ENCODE results near the gene DHX8.

The DHX8 gene

DNA sequence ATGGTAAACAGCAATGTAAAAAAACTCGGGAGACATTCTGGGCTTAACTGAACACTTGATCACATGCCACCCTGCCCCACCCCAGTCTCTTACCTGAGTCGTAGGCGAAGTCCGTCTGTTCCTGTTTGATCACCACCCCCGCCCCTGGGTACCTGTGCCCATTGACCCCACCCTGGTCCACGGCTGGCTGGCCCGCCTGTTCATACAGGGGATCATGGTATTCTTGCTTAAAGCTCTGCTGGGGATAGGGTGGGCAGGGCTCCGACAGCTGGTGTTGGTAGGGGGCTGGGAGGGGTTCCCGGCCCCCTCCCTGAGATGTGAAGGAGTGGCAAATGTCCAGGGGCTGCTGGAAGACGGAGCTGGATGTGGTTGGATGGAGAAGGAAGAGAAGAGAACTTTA lies 48.8 kb downstream of the DHX8 start:
- FAIRE-seq (no peak), DNase-seq (ENCODE audit: insufficient read length, low spot score) (no peak)
- TF ChIP-seq, protein P1, sequence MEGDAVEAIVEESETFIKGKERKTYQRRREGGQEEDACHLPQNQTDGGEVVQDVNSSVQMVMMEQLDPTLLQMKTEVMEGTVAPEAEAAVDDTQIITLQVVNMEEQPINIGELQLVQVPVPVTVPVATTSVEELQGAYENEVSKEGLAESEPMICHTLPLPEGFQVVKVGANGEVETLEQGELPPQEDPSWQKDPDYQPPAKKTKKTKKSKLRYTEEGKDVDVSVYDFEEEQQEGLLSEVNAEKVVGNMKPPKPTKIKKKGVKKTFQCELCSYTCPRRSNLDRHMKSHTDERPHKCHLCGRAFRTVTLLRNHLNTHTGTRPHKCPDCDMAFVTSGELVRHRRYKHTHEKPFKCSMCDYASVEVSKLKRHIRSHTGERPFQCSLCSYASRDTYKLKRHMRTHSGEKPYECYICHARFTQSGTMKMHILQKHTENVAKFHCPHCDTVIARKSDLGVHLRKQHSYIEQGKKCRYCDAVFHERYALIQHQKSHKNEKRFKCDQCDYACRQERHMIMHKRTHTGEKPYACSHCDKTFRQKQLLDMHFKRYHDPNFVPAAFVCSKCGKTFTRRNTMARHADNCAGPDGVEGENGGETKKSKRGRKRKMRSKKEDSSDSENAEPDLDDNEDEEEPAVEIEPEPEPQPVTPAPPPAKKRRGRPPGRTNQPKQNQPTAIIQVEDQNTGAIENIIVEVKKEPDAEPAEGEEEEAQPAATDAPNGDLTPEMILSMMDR (IDR thresholded peaks at IDR 0.05; ENCODE audit: insufficient read depth, missing control alignments): no peak

DNA sequence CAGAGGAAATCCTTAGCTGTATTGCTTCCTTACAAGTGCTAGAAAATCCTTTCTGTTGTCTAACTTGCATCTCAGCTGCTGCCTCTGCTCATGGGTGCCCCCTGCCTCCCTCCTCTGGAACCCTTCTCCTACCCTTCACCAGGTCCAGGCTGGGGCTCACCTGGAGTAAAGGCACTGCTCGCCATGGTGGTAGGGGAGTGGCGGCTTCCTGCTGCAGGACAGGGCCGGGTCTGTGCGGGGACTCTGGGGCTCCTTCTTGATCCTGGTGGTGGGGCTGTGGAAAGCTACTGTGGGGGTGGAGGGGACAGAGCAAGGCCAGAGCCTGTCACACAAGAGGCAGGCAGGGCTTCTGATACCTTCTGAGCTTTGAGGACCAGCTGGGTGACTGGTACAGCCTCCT lies 49.9 kb downstream of the DHX8 start:
- no peak for DNase-seq (ENCODE audit: insufficient read length, low spot score)
- TF ChIP-seq, protein P1 (IDR thresholded peaks at IDR 0.05; ENCODE audit: insufficient read depth, missing control alignments): no peak
- no peak for FAIRE-seq

- FAIRE-seq: no peak
- DNase-seq (ENCODE audit: insufficient read length, low spot score): no peak
- TF ChIP-seq, protein P1 (IDR thresholded peaks at IDR 0.05; ENCODE audit: insufficient read depth, missing control alignments): no peak
Observed at GRCh38 chr17:43534909-43535308, 51.1 kb downstream of the DHX8 start.

DNA sequence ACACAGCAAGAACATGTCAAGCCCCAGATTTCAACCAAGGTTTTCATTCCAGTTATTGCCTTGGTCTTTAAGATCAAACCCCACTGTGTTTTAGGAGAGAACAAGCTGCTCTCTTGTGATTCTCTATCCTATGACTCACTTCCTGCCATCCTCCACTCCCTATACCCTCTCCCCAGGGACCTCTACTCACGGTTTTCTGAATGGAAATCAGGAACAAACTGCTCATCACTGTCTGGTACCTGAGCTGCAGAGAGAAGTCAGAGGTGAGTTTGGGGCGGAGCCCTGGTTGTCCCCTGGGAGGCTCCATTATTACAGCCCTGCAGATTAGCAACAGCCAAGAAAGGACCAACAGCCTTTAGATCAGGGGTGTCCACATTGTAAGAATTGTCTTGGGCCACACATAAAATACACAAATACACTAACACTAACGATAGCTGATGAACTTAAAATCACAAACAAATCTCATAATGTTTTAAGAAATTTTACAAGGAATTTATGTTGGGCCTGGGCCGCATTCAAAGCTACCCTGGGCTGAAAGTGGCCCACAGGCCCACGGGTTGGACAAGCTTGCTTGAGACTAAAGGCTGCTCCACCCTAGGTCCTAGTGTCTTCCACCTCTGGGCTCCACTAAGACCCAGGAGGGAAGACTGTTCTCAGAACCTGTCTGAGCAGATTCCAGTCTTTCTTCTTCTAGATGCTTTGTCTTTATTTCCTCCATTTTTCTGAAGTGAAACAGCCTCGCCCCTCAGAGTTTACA lies 52.6 kb downstream of the DHX8 start:
- TF ChIP-seq, protein P1 (IDR thresholded peaks at IDR 0.05; ENCODE audit: insufficient read depth, missing control alignments): no peak
- no peak for DNase-seq (ENCODE audit: insufficient read length, low spot score)
- no peak for FAIRE-seq

DNA sequence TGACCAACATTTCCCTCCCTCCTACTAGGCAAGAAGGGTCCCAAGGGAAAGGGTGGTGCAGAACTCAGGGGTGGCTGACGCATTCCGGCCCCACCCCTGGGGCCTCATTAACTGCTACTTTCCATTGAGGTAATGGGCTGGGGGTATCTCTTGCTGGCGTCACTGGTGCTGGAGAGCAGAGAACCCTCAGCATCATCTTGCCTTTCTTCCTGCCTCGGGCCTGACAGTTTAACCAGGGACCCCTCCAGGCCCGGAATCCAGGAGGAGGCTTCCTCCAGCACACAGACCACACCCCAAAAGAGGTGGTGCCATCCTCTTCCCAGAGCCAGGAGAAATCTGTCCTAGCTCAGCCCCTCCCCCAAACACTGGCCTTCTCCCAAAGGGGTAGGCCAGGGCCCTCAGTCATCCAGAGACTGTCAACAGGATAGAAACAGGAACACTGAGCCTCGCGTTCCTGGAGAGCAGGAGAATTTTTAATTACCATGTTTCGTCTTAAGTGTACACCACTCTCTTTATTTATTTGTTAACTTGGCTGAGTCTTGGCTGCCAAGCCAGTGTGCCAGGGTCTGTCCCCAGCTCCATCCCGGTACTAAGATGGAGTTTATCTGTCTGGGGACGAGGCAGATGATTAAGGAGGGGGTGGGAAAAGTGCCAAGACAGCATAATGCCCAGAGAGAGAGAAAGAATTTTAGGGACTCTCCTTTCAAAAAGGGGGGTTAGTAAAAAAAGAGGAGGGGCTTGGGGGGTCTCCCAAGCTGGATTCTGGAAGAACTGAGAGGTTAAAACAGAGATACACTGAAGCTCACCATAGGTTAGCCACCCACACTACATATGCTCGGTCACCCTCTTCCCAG lies 57.3 kb downstream of the DHX8 start:
- FAIRE-seq: no peak
- no peak for DNase-seq (ENCODE audit: insufficient read length, low spot score)
- TF ChIP-seq, protein P1 (IDR thresholded peaks at IDR 0.05; ENCODE audit: insufficient read depth, missing control alignments): no peak

GRCh38 chr17:43542859-43543258 lies 59.1 kb downstream of the DHX8 start:
- DNase-seq (ENCODE audit: insufficient read length, low spot score) (no peak), FAIRE-seq (no peak)
- TF ChIP-seq, protein P1 (IDR thresholded peaks at IDR 0.05; ENCODE audit: insufficient read depth, missing control alignments): no peak

GRCh38 chr17:43543300-43543699 lies 59.5 kb downstream of the DHX8 start:
- FAIRE-seq (no peak), DNase-seq (ENCODE audit: insufficient read length, low spot score) (no peak)
- TF ChIP-seq, protein P1 (IDR thresholded peaks at IDR 0.05; ENCODE audit: insufficient read depth, missing control alignments): no peak
